Spleen (tissue), 7 donors: ENCODE data around the gene TBC1D30.

Source experiments
- POLR2A ChIP-seq, 3 donors: fragments of 450-650 bp; IDR thresholded peaks; one replicate each; pipeline ENCODE4 v1.5.1; 2017; ENCODE audit warnings: antibody characterized with exemption in 3 of 3, mild to moderate bottlenecking in 1 of 3
- TF ChIP-seq, protein P1 (sequence below), 11 experiments: fragments of 200-600 bp in 7 of 11; fragments of 450-650 bp in 4 of 11; sonication (generic) in 4 of 11; IDR thresholded peaks in 8 of 11; conservative IDR thresholded peaks in 3 of 11; 1 replicate in 7 of 11; 2 replicates in 4 of 11; pipeline versions ENCODE4 v1.4.0 to v1.8.0; 2016 to 2021; ENCODE audit warnings: antibody characterized with exemption in 11 of 11, inconsistent platforms in 4 of 11, mild to moderate bottlenecking in 1 of 11
- donor health status: DM: no; HTN: no; CAD: no; lungs with moderate emphysema.
- donor health status: DM: no; HTN: no; CAD: no.
- donor health status: DM: no; HTN: no; CAD: no.

DNA sequence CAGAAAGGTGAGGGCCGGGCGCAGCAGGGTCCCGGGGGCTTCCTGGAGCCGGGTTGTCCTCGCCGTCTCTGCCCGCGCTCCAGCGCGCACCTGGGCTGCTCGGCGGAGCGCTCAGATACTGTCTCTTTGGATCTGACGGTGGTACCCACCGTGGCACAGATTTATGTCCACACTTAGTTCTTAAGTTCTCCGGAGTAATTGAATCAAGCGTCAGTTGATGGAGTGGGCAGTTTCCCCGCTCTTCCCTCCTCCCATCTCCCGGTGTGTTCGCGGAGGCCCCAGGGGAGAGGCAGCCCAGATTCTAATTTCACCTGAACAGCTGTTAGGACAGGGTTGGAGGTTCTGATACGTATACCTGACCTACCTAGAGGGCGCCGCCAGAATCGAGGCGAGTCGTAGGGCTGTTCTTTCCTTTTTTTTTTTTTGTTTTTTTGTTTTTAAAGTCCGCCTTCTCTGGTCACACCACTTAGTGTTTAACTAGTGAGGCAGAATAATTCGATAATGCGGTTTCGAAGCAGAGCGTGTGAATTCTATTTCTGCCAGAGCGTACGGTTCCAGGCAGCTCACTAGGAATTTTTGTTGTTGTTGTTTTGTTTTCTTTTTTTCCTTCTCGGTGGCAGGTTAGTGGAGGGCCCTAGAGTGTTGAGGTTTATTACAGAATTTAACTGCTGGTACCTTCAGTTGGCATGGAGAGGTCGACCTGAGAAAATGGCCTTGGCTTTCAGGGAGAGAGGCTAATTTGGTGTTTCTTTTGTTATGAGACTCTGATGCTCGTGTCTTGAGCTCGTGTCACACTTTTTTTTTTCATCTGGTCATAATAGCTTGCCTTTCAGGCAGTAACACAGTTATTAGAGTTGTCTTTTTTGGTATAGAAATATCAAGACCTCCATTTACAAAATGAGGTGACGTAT lies 42.9 kb upstream of the TBC1D30 start:
- TF ChIP-seq, protein P1, sequence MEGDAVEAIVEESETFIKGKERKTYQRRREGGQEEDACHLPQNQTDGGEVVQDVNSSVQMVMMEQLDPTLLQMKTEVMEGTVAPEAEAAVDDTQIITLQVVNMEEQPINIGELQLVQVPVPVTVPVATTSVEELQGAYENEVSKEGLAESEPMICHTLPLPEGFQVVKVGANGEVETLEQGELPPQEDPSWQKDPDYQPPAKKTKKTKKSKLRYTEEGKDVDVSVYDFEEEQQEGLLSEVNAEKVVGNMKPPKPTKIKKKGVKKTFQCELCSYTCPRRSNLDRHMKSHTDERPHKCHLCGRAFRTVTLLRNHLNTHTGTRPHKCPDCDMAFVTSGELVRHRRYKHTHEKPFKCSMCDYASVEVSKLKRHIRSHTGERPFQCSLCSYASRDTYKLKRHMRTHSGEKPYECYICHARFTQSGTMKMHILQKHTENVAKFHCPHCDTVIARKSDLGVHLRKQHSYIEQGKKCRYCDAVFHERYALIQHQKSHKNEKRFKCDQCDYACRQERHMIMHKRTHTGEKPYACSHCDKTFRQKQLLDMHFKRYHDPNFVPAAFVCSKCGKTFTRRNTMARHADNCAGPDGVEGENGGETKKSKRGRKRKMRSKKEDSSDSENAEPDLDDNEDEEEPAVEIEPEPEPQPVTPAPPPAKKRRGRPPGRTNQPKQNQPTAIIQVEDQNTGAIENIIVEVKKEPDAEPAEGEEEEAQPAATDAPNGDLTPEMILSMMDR (IDR thresholded peaks at IDR 0.05 in 8 of 11, conservative IDR thresholded peaks at IDR 0.05 in 3 of 11) = no peak
- TF ChIP-seq POLR2A (IDR thresholded peaks at IDR 0.05) = no peak
